KMS-11 (cell line): ENCODE data around the gene NPC2.

Source experiments
- H2AFZ ChIP-seq: fragments of 200-600 bp; sonication (generic); 2 replicates; pipeline ENCODE4 v1.6.1; 2016; ENCODE audit warnings: antibody characterized with exemption, mixed run types, low read depth
- H3K27ac ChIP-seq: fragments of 200-600 bp; sonication (generic); 2 replicates; pipeline ENCODE4 v1.6.1; 2016; ENCODE audit warnings: mild to moderate bottlenecking, mixed run types
- H3K27me3 ChIP-seq: fragments of 200-600 bp; sonication (generic); 2 replicates; pipeline ENCODE4 v1.6.1; 2017; ENCODE audit warnings: mild to moderate bottlenecking, low read depth, mixed run types, moderate library complexity; ENCODE audit not compliant: insufficient read depth
- H3K36me3 ChIP-seq: fragments of 200-600 bp; sonication (generic); 2 replicates; pipeline ENCODE4 v1.6.1; 2017; ENCODE audit warnings: mild to moderate bottlenecking, mixed run types; ENCODE audit not compliant: insufficient read depth
- H3K4me1 ChIP-seq: fragments of 200-600 bp; sonication (generic); 2 replicates; pipeline ENCODE4 v1.6.1; 2016; ENCODE audit warnings: mild to moderate bottlenecking, low read depth, mixed run types; ENCODE audit not compliant: poor library complexity, severe bottlenecking
- H3K4me2 ChIP-seq: fragments of 200-600 bp; sonication (generic); 2 replicates; pipeline ENCODE4 v1.7.0; 2016; ENCODE audit warnings: mild to moderate bottlenecking, mixed run types
- H3K4me3 ChIP-seq: fragments of 200-600 bp; sonication (generic); IDR thresholded peaks from 2 replicates; pipeline ENCODE4 v1.6.1; 2017; ENCODE audit warnings: low read depth, low read length, mixed read lengths; ENCODE audit not compliant: insufficient read depth
- H3K79me2 ChIP-seq: fragments of 200-600 bp; sonication (generic); 2 replicates; pipeline ENCODE4 v1.6.1; 2016; ENCODE audit warnings: low read depth, mixed run types; ENCODE audit not compliant: insufficient read depth
- H3K9ac ChIP-seq: fragments of 200-600 bp; sonication (generic); 2 replicates; pipeline ENCODE4 v1.6.1; 2016; ENCODE audit warnings: mild to moderate bottlenecking, mixed run types
- H4K20me1 ChIP-seq: fragments of 200-600 bp; sonication (generic); 2 replicates; pipeline ENCODE4 v1.6.1; 2016; ENCODE audit warnings: mild to moderate bottlenecking, mixed run types; ENCODE audit not compliant: insufficient read depth
- TF ChIP-seq, protein P1 (sequence below): fragments of 200-600 bp; sonication (generic); conservative IDR thresholded peaks from 2 replicates; pipeline ENCODE4 v1.6.1; 2017; ENCODE audit warnings: low read depth, mild to moderate bottlenecking, antibody characterized with exemption, low read length, moderate library complexity, mixed read lengths

Gene NPC2

DNA sequence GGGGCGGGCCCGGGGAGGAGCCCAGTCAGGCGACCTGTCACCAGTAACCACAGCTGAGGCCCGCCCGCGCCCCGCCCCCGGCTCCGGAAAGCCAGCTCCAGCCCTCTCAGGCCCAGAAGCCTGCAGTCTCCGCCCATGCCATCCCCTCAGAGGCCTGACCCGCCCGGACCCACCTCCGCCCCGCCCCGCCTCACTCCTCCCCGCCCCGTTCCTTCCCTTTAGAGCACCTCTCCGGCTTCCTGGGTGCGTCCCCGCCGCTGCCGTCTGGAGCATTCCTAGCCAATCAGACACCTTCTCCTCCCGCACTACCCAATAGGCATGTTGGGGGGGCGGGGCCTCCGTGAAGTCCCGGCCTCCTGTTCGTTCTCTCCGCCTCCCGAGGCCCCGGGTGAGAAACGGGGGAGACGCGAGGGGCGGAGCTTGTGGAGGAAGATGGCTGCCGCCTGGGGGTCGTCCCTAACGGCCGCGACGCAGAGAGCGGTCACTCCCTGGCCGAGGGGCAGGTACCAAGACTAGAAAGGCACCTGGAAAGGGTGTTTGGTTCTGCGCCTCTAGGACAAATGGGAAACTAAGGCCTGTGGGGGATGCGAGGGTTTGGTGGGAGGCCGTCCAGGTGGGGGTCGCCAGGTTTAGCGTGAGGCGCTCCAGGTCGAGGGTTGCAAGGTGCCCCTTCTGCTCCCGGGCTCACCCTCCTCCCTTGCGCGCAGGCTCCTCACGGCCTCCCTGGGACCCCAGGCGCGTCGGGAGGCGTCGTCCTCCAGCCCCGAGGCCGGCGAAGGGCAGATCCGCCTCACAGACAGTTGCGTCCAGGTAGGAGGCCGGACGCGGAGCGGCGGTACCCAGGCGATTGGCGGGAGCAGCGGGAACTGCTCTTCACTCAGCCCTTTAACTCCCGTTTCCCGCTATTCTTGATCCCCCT lies 497 bp upstream of the NPC2 start, which contains the start of gene ISCA2:
Gene ISCA2 (plus strand): TSS at position 423 of the 919 bp plus-strand sequence. CDS start 10 bp downstream, at position 433.
- Histone ChIP-seq H3K27me3 (no peaks in the 10 kb centered on the region), H3K36me3 (no peaks in the 10 kb centered on the region), H2AFZ (peak within 1 kb of the TSS; percentile 91), H3K79me2 (no peaks in the 10 kb centered on the region), H3K27ac (no peak within 1 kb of the TSS), H3K4me3 (no peak within 1 kb of the TSS), H3K4me2 (peak within 1 kb of the TSS; percentile 88), H4K20me1 (no peaks in the 10 kb centered on the region), H3K9ac (peak within 1 kb of the TSS; percentile 64; the same call in 1 of the 2 replicates), H3K4me1 (peaks cover 24% of the 10 kb centered on the region)
- TF ChIP-seq, protein P1, sequence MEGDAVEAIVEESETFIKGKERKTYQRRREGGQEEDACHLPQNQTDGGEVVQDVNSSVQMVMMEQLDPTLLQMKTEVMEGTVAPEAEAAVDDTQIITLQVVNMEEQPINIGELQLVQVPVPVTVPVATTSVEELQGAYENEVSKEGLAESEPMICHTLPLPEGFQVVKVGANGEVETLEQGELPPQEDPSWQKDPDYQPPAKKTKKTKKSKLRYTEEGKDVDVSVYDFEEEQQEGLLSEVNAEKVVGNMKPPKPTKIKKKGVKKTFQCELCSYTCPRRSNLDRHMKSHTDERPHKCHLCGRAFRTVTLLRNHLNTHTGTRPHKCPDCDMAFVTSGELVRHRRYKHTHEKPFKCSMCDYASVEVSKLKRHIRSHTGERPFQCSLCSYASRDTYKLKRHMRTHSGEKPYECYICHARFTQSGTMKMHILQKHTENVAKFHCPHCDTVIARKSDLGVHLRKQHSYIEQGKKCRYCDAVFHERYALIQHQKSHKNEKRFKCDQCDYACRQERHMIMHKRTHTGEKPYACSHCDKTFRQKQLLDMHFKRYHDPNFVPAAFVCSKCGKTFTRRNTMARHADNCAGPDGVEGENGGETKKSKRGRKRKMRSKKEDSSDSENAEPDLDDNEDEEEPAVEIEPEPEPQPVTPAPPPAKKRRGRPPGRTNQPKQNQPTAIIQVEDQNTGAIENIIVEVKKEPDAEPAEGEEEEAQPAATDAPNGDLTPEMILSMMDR: no peak

DNA sequence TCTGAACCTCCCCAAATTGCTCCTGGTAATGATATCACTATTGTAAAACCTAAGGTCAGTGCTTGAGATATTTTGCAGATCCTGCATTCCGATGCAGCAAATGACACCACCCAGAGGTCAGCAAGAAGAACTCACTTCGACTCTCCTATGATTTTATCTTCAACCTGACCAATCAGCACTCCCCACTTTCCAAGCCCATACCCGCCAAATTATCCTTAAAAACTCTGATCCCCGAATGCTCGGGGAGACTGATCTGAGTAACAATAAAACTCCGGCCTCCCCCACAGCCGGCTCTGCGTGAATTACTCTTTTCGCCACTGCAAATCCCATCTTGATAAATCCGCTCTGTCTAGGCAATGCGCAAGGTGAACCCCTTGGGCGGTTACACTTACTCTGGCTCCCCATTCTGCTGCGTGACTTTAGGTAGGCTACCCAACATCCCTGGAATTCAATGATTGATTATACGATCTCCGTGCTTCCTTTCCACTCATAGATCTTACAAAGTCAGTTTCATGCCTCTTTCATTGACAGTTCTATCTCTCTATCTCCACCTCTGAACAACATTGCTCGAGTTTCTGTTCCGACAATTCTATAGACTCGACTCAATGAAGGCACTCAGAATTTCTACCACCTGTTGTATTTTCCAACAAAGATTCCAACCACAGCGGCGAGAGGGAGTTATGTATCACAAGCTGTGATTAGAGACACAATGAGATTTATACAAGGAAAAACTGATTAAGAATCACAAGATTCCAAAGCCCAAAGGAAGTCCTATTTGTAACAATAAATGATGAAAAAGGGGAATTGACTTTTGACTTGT lies 939 bp downstream of the NPC2 start:
- no peak overlapping the region for H3K27ac ChIP-seq
- H3K79me2 ChIP-seq: no peaks in the 10 kb centered on the region
- no peaks in the 10 kb centered on the region for H4K20me1 ChIP-seq
- peak overlapping the region; percentile 64; the same call in 1 of the 2 replicates for H3K9ac ChIP-seq
- H3K27me3 ChIP-seq: no peaks in the 10 kb centered on the region
- H3K36me3 ChIP-seq: no peaks in the 10 kb centered on the region
- peak overlapping the region; percentile 78 for H2AFZ ChIP-seq
- peak overlapping the region; percentile 88 for H3K4me2 ChIP-seq
- TF ChIP-seq, protein P1: 0 out of 2 replicates have a peak, but pooled peaks have one; percentile 22
- no peak overlapping the region for H3K4me3 ChIP-seq
- H3K4me1 ChIP-seq: peaks cover 24% of the 10 kb centered on the region

DNA sequence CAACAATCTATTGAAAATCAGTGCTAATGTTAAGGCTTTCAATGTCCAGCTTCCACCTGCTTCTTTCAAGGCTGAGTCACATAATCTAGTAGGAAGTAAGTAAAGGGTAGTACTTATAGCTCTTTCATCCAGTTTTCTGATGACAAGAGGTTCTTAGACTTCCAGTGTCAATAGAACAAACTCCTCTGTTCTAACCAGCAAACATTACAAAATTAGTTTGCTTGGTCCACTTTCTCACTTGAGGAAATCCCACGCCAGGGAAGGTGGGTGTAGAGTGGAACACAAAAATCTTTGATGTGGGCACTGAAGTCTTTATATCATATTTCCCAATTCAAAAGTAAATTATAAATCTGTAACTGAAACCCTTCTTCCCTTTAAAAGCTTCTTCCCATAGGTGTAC lies 2.6 kb downstream of the NPC2 start:
- Histone ChIP-seq H3K36me3 (no peaks in the 10 kb centered on the region), H3K9ac (no peak overlapping the region), H3K4me2 (no peak overlapping the region), H4K20me1 (no peaks in the 10 kb centered on the region), H3K4me1 (peaks cover 10% of the 10 kb centered on the region), H3K4me3 (no peak overlapping the region), H3K79me2 (no peaks in the 10 kb centered on the region), H3K27me3 (no peaks in the 10 kb centered on the region), H3K27ac (no peak overlapping the region), H2AFZ (no peak overlapping the region)
- TF ChIP-seq, protein P1: no peak

DNA sequence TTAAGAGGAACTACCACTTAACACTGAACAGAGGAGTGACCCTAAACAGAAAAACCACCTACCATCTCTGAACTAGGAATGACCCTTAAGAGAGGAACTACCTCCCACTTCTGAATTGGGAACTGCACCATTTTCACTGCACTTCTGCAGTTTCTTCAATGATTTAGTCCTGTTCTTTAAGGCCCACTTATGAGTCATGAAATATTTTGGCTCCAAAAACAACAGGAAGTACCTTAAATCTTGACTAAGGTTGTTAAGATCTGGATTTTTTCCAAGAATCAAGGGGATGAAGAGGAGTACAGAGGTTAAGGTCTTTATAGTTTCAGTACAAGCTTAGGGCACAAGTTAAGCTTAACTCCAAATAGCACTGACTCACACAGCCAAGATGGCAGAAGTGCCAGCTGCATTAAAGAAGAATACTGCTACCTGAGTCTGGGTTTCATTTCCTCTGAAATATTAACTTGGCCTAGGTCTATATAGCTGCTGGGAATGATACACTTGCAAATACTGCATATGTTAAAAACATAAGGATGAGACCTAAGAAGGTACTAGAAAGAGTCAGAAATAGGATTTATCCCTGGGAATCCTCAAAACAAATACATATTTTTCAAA lies 4.2 kb downstream of the NPC2 start:
- Histone ChIP-seq H3K4me3 (no peak overlapping the region), H3K9ac (no peak overlapping the region), H3K27me3 (no peaks in the 10 kb centered on the region), H3K27ac (no peak overlapping the region), H3K4me1 (peaks cover 5% of the 10 kb centered on the region), H4K20me1 (no peaks in the 10 kb centered on the region), H3K4me2 (no peak overlapping the region), H2AFZ (no peak overlapping the region), H3K36me3 (no peaks in the 10 kb centered on the region), H3K79me2 (no peaks in the 10 kb centered on the region)
- TF ChIP-seq, protein P1: no peak
